HT-29 (cell line): ENCODE data around the gene PRODH. TPM values are rescaled to one million over a fixed set of nuclear protein-coding genes. Genes with fewer than 3 reads are reported as not detected.
"Not testable (repeated sequence)": the region's sequence is repeated elsewhere in the genome, so short reads cannot be mapped to it uniquely, and the experiment has no call there.

Experiments used
- DNase-seq: peaks from one replicate; pipeline ENCODE4 v3.0.0-alpha.2; 2015; ENCODE audit warnings: low spot score
- total RNA-seq: library from RNA; depleted of rRNA; stranded (reverse); fragments of >200 nt; shearing (Covaris generic); gene quantifications from 2 replicates; pipeline ENCODE4 v1.2.3, GENCODE V29; 2014

Gene PRODH
- total RNA-seq, 1 experiment from 2014 or later, result 1.4 TPM

- DNase-seq, result peak; percentile 53
Measured at GRCh38 chr22:18954303-18954989, 18.4 kb upstream of the PRODH start.

- not testable (repeated sequence) for DNase-seq
Measured at GRCh38 chr22:18953128-18953527, 17.0 kb upstream of the PRODH start.

DNA sequence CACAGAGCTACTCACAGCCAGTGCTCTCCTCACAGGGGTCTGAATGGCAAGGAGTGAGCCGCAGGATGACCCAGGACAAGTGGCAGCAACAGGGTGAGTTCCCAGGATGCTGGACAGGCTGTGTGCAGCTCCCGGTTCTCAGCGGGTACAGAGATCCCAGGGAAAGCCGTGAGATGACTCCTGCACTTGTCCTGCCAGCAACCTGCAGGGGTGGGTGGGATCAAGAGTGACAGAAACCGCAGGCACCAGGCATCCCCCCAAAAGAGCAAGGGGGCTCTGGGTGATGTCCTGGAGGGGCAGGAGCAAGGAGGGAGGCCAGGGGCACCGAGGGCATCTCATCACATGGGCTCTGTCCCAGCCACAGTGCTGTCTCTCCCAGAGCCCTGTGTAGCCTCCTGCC is 15.9 kb upstream of the PRODH start:
- DNase-seq, result no peak

DNA sequence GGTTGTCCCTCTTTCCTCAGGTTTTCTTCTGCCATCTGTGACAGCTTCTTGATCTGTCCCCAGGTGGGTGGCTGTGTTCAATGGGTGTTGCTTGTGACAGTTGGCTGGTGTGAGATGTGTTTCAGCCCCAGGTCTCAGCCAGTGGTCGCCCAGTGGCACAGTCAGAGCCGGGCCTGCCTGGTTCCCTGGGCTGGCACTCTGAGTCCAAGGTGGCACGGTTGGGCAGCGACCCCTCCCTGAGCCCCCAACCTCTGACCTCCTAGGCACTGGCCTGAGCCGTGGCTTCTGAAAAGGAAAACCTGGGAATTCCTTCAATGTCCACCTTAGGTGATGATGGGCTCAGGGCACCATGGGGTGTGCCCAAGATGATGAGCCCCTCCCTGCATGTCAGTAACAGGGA is 14.0 kb upstream of the PRODH start:
- DNase-seq, result no peak

DNA sequence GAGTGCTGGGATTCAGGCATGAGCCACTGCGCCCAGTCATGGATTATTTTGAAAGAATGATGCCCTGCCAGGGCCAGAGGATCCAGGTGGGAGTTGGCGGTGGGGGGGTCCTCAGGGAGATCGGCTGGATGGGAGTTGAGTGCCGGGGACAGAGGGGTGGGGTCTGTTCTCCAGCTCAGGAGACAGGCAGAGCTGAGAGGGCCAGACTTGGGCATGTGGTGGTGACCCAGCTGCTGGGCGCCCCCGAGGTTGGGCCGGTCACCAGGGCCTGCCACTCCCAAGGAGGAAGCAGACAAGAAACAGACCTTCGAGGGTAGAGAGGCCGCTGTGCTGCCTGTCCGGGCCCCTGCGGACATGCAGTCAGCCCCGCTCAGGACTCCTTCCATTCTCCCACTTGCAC is 11.8 kb upstream of the PRODH start:
- no peak for DNase-seq

GRCh38 chr22:18947105-18947504 is 11.0 kb upstream of the PRODH start:
- DNase-seq, result not testable (repeated sequence)

DNA sequence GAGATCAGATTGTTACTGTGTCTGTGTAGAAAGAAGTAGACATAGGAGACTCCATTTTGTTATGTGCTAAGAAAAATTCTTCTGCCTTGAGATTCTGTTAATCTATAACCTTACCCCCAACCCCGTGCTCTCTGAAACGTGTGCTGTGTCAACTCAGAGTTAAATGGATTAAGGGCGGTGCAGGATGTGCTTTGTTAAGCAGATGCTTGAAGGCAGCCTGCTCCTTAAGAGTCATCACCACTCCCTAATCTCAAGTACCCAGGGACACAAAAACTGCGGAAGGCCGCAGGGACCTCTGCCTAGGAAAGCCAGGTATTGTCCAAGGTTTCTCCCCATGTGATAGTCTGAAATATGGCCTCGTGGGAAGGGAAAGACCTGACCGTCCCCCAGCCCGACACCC is 2.6 kb upstream of the PRODH start:
- DNase-seq, result not testable (repeated sequence)

DNA sequence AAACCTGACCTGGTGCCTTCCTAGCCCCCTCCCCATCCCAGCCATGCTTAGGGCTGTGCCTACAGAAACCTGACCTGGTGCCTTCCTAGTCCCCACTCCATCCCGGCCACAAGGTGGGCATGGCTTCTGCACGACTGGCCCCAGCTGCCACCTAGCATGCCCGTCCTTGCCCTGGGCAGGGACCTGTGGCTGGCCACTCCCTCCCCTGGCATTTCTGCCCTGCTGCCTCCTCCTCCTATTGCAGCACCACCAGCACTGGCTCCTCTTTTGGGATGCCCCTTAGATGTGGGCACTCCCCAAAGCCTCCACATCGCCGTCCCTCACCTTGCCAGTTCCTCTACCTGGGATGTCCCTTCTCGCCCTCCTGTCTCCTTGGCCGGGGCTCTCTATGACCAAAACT is 1.4 kb downstream of the PRODH start:
- not testable (repeated sequence) for DNase-seq

- DNase-seq, result no peak
Measured at GRCh38 chr22:18933914-18934313, 2.2 kb downstream of the PRODH start.

DNA sequence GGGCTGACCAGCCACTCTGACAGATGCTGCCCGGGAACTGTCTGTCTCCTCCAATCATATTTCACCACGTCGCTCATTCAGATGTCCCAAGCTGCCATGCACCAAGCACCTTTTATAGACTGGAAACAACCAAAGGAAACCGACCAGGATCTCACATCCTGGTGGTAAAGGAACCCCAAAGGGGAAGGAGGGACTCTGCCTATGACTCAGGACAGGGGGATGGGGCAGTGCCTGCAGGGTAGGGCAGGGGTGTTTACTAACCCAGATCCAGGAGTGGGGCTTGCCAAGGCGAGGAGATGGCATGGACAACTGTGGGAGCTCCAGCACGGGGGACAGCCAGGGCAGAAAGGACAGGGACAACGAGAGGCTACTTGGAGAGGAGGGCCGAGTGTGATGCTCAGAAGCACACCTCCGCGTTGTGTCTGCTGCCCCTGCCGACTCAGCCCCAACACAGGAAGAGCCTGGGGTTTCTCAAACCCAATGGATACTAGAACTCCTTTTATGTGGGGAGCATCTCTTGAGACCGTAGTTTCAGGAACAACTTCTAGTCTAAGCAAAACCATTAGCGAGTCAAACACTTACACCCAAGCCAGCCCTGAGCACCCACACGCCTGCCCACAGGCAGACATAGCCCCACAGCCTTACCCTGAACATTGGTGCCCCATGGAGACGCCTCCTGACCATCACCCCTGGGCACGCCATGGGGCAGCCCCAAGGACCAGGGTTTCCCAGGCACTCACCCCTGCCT is 4.0 kb downstream of the PRODH start:
- no peak for DNase-seq

GRCh38 chr22:18929459-18929858 is 6.6 kb downstream of the PRODH start:
- DNase-seq, result no peak

GRCh38 chr22:18927573-18927972 is 8.5 kb downstream of the PRODH start:
- DNase-seq, result no peak

GRCh38 chr22:18927020-18927419 is 9.1 kb downstream of the PRODH start:
- DNase-seq, result no peak

- DNase-seq, result no peak
Measured at GRCh38 chr22:18925368-18926064, 10.6 kb downstream of the PRODH start.

DNA sequence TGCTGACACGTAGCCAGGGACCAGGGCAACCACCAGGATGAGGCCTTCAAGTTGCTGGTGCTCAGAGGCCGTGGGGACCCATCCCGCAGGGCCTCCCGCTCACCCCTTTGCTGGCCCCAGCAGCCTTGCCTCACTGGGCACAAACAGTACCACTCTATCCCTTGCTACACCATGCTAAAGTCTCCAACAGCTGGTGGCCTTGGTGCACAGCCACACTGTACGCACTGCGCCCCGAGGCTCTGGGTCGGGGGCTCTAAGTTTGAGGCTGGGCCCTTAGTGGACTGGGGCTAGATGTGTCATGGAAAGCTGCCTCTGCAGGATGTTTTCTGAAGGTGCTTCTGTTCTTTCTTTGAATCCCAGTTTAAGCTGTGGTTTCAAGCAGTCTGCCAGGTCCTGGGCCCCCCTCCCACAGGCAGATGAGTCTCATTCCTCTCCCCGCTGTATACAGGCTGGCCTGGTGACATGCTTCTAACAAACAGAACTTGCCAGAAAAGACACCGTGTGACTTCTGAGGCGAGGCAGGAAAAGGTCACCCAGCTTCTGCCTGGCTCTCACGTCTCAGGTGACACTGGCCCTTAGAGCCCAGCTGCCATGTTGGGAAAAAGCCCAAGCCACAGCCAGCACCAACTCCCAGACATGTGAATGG is 15.7 kb downstream of the PRODH start:
- not testable (repeated sequence) for DNase-seq

DNA sequence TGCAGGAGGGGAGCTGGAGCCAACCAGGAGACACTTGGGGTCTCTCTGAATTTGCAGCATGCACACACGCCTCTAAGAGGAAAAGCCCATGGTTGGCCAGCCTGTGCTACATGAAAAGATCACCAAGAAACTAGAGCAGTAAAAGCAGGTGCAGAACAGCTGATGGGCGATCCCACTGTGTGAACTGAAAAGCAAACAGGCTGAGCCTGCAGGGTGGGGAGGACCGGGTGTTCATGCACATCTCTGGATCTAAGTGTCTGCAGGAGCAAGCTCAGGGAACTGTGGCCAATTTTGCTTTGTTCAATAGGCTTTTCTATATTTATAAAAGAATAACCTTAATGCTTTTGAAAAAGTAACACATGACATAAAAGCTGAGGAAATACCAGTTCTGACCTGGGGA is 18.3 kb downstream of the PRODH start:
- not testable (repeated sequence) for DNase-seq

GRCh38 chr22:18915550-18915949 is 20.5 kb downstream of the PRODH start:
- DNase-seq, result not testable (repeated sequence)

GRCh38 chr22:18914558-18914957 is 21.5 kb downstream of the PRODH start:
- DNase-seq, result not testable (repeated sequence)

DNA sequence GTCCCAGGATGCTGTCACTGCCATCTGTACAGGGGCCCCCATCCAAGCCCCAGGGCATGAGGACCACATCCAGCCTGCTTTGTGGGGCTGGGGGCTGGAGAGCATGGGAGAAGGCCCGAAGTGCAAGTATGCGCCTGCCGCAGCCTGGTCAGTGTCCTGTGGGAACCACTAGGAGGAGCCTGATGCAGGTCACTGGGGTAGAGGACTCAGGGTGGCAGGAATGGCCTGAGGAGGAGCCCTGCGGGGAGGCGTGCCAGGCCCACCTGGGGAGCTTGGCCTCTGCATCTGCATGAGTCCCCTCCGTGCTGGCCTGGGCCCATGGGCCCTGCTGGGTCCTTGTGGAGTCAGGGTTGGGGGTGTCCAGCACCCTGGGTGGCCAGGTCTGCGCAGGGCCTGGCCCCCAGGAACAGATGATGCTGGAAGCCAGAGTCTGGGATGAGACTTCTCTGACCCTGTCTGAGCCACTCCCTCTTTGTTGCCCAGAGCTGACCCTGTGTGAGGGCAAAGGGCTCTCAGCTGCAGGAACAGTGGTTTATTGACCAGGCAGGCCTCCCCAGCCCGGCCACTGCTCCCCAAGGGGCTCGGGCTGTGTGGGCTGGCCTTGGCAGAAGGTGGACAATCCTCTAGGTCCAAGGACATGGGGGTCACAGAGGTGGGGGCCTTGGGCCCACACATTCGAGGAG is 23.7 kb downstream of the PRODH start:
- not testable (repeated sequence) for DNase-seq

DNA sequence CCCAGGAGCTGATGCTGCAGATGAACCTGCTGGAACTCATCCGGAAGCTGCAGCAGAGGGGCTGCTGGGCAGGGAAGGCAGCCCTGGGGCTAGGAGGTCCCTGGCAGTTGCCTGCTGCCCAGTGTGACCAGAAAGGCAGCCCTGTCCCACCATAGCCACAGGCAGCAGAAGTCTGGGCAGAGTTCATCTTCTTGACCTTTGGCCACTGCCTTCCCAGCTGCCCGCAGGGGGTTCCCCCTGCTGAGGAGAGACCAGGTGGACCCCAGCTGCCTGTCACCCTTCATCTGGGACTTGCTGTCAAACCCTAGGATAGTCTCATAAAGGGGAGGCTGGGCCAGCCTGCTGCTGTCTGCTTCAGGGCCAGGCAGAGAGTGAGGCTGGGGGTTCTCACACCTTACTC is 24.6 kb downstream of the PRODH start:
- DNase-seq, result not testable (repeated sequence)

GRCh38 chr22:18909556-18909955 is 26.5 kb downstream of the PRODH start:
- DNase-seq, result no peak
